B cell (primary cell): ENCODE results near the gene GSPT2. TPM values are rescaled to one million over a fixed set of nuclear protein-coding genes. Genes with fewer than 3 reads are reported as not detected.

Experiments used
- ATAC-seq: fragments of 200-7000 bp; cut with Tn5 transposase; one replicate; pipeline ENCODE4 v1.10.0; 2021; ENCODE audit warnings: low read depth, mild to moderate bottlenecking, moderate number of reproducible peaks, moderate library complexity
- CTCF ChIA-PET: fragments of 350-600 bp; sonication (Branson Sonifier 250); formaldehyde crosslinking; loops from one replicate; lab custom pipeline; 2021; ENCODE audit warnings: antibody characterized with exemption, inconsistent platforms; lab: Charles Lee
- POLR2A ChIA-PET: fragments of 350-600 bp; sonication (Branson Sonifier 250); formaldehyde crosslinking; loops from one replicate; lab custom pipeline; 2021; ENCODE audit warnings: antibody characterized with exemption; lab: Charles Lee
- DNase-seq: peaks from one replicate; pipeline ENCODE4 v3.0.0; 2013
- H2AFZ ChIP-seq: 2 replicates; pipeline ENCODE4 v1.6.1; 2012; ENCODE audit warnings: mild to moderate bottlenecking, low read depth, low read length; ENCODE audit not compliant: insufficient read depth, poor library complexity, severe bottlenecking
- H3K27ac ChIP-seq, 2 donors: 1 replicate in 1 of 2; 2 replicates in 1 of 2; pipeline ENCODE4 v1.5.1; 2012 to 2013; ENCODE audit warnings: low read length in 2 of 2, mild to moderate bottlenecking in 2 of 2, moderate library complexity in 1 of 2
- H3K27me3 ChIP-seq, 4 experiments: fragments of 200-600 bp in 1 of 4; sonication (generic) in 1 of 4; replicated peaks in 1 of 4; 1 replicate in 2 of 4; 2 replicates in 2 of 4; pipeline versions ENCODE4 v1.6.1 to v1.7.0; 2013 to 2016; ENCODE audit warnings: low read length in 3 of 4, mild to moderate bottlenecking in 2 of 4, mixed read lengths in 1 of 4, moderate library complexity in 1 of 4; ENCODE audit not compliant: insufficient read depth in 4 of 4, control insufficient read depth in 3 of 4; ENCODE audit errors: control extremely low read depth in 1 of 4
- H3K36me3 ChIP-seq, 2 experiments: replicated peaks in 1 of 2; 1 replicate in 1 of 2; 2 replicates in 1 of 2; pipeline versions ENCODE4 v1.6.1 to v1.7.1; 2013; ENCODE audit warnings: low read length in 1 of 2; ENCODE audit not compliant: insufficient read depth in 2 of 2, control insufficient read depth in 1 of 2; ENCODE audit errors: control extremely low read depth in 1 of 2, extremely low read depth in 1 of 2
- H3K4me1 ChIP-seq, 2 donors: fragments of 200-600 bp in 1 of 2; sonication (generic) in 1 of 2; 1 replicate in 1 of 2; 2 replicates in 1 of 2; pipeline versions ENCODE4 v1.5.1 to v1.6.1; 2013 to 2017; ENCODE audit warnings: low read length in 2 of 2; ENCODE audit not compliant: control insufficient read depth in 2 of 2, insufficient read depth in 2 of 2
- H3K4me2 ChIP-seq: replicated peaks from 2 replicates; pipeline ENCODE3; 2012; ENCODE audit warnings: mild to moderate bottlenecking, low read depth, low read length; ENCODE audit not compliant: poor library complexity, severe bottlenecking
- H3K4me3 ChIP-seq, 5 experiments: fragments of 200-600 bp in 1 of 5; sonication (generic) in 1 of 5; 1 replicate in 3 of 5; 2 replicates in 2 of 5; pipeline versions ENCODE4 v1.5.1 to v1.7.0; 2011 to 2016; ENCODE audit warnings: low read length in 4 of 5, mild to moderate bottlenecking in 4 of 5, low read depth in 2 of 5, control low read depth in 1 of 5, moderate library complexity in 1 of 5; ENCODE audit not compliant: insufficient read depth in 1 of 5; ENCODE audit errors: control extremely low read depth in 1 of 5, extremely low read depth in 1 of 5
- H3K79me2 ChIP-seq: fragments of 200-600 bp; sonication (generic); one replicate; pipeline ENCODE4 v1.6.0; 2016; ENCODE audit warnings: low read length; ENCODE audit not compliant: control insufficient read depth, insufficient read depth
- H3K9ac ChIP-seq: fragments of 200-600 bp; sonication (generic); 2 replicates; pipeline ENCODE4 v1.6.1; 2017; ENCODE audit warnings: mild to moderate bottlenecking, low read length, moderate library complexity
- H3K9me3 ChIP-seq, 3 donors: one replicate each; pipeline versions ENCODE4 v1.6.1 to v1.7.1; 2013; ENCODE audit warnings: low read length in 2 of 3; ENCODE audit not compliant: control insufficient read depth in 2 of 3, insufficient read depth in 1 of 3; ENCODE audit errors: control extremely low read depth in 1 of 3
- H4K20me1 ChIP-seq: 2 replicates; pipeline ENCODE4 v1.6.0; 2012; ENCODE audit warnings: mild to moderate bottlenecking, low read length; ENCODE audit not compliant: insufficient read depth, control insufficient read depth, poor library complexity, severe bottlenecking
- H3K27ac Mint-ChIP-seq: one replicate; pipeline ENCODE4 v1.8.0; 2021; ENCODE audit warnings: mixed read lengths
- H3K27me3 Mint-ChIP-seq: one replicate; pipeline ENCODE4 v1.8.0; 2021; ENCODE audit warnings: mixed read lengths
- H3K4me1 Mint-ChIP-seq: one replicate; pipeline ENCODE4 v1.8.0; 2021; ENCODE audit warnings: mixed read lengths
- H3K4me3 Mint-ChIP-seq: one replicate; pipeline ENCODE4 v1.8.0; 2021; ENCODE audit warnings: mixed read lengths
- H3K9me3 Mint-ChIP-seq: one replicate; pipeline ENCODE4 v1.8.0; 2022; ENCODE audit warnings: mixed read lengths; ENCODE audit not compliant: insufficient read depth
- EZH2 ChIP-seq: IDR thresholded peaks from 2 replicates; pipeline ENCODE4 v1.6.1; 2012; ENCODE audit warnings: borderline replicate concordance, low read depth, mild to moderate bottlenecking, moderate library complexity, low read length; ENCODE audit not compliant: insufficient read depth, poor library complexity, severe bottlenecking
- WGBS: methylation state at CpG from one replicate; pipeline ENCODE4 v1.1.5; 2013; ENCODE audit warnings: missing lambda C conversion rate; ENCODE audit not compliant: insufficient coverage; 5-methylcytosine and 5-hydroxymethylcytosine counted together
- intact Hi-C: fragments of 100-400 bp; cut with micrococcal nuclease; formaldehyde crosslinking; loops from one replicate; pipeline ENCODE4 v1.10.0; 2022
- polyA plus RNA-seq: library from polyadenylated mRNA; depleted of rRNA; stranded (reverse); fragments of >200 nt; gene quantifications from 2 replicates; pipeline ENCODE4 v1.2.3, GENCODE V29; 2012
- total RNA-seq, 2 donors: library from RNA; stranded (reverse); fragments of 120-200 nt in 1 of 2; gene quantifications; 1 replicate in 1 of 2; 2 replicates in 1 of 2; pipeline versions ENCODE4 v1.2.3 to v1.2.4, GENCODE V29; 2013 to 2022
- TF ChIP-seq, protein P1 (sequence below): fragments of 200-600 bp; IDR thresholded peaks from one replicate; pipeline ENCODE4 v1.8.0; 2022; ENCODE audit warnings: antibody characterized with exemption, mild to moderate bottlenecking

Gene GSPT2
- total and polyA plus RNA-seq, 2 donors (not counting 1 experiment from before 2014, with no cell fraction given), result 3.0 to 14.5 TPM

DNA sequence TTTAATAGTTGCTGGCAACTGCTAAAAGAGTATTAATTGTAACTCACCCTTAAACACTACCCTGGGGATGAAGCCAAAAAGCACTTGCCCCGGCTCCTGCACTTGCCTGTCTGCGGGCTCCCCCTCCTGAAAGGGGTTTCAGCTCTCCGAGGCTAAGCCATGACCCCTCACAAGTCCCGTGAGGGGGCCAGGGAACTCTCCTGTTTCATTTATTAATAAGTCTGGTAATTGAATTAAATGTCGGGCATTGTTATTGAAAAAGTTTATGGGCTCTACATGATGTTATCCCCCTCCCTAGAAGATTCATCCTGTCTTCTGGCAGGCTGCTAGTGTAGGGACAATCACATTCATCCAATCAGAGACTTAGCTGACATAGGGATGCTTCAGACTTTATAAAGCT is 23.3 kb downstream of the GSPT2 start:
- intact Hi-C loops, result no loop called here
- Histone ChIP-seq H3K27ac (no peak overlapping the region), H3K36me3 (no peaks in the 10 kb centered on the region), H2AFZ (no peak overlapping the region), H3K4me3 (no peak overlapping the region), H3K27me3 (peaks cover 0 to 3% (median 0%) of the 10 kb centered on the region in 4 experiments), H3K9me3 (no peaks in the 10 kb centered on the region), H3K4me2 (no peak overlapping the region), H3K4me1 (no peaks in the 10 kb centered on the region), H4K20me1 (no peaks in the 10 kb centered on the region), H3K9ac (no peak overlapping the region), H3K79me2 (no peaks in the 10 kb centered on the region)
- H3K27ac Mint-ChIP-seq, result no peak overlapping the region
- WGBS, result no CpG with 5 or more reads among the region's 5 CpGs
- ATAC-seq (no peak), DNase-seq (no peak)
- POLR2A ChIA-PET, result no interaction called here
- no peak for TF ChIP-seq EZH2
- TF ChIP-seq, protein P1, sequence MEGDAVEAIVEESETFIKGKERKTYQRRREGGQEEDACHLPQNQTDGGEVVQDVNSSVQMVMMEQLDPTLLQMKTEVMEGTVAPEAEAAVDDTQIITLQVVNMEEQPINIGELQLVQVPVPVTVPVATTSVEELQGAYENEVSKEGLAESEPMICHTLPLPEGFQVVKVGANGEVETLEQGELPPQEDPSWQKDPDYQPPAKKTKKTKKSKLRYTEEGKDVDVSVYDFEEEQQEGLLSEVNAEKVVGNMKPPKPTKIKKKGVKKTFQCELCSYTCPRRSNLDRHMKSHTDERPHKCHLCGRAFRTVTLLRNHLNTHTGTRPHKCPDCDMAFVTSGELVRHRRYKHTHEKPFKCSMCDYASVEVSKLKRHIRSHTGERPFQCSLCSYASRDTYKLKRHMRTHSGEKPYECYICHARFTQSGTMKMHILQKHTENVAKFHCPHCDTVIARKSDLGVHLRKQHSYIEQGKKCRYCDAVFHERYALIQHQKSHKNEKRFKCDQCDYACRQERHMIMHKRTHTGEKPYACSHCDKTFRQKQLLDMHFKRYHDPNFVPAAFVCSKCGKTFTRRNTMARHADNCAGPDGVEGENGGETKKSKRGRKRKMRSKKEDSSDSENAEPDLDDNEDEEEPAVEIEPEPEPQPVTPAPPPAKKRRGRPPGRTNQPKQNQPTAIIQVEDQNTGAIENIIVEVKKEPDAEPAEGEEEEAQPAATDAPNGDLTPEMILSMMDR, result no peak
- no peaks in the 10 kb centered on the region for H3K4me1 Mint-ChIP-seq
- no peaks in the 10 kb centered on the region for H3K27me3 Mint-ChIP-seq
- no peak overlapping the region for H3K4me3 Mint-ChIP-seq
- CTCF ChIA-PET, result no interaction called here
- H3K9me3 Mint-ChIP-seq, result no peaks in the 10 kb centered on the region

- H3K9me3 ChIP-seq, result no peaks in the 10 kb centered on the region
- TF ChIP-seq, protein P1, result no peak
- TF ChIP-seq EZH2, result no peak
- H3K4me1 Mint-ChIP-seq, result no peaks in the 10 kb centered on the region
- no peak overlapping the region for H3K4me3 ChIP-seq
- POLR2A ChIA-PET, result no interaction called here
- no peaks in the 10 kb centered on the region for H3K36me3 ChIP-seq
- no peaks in the 10 kb centered on the region for H3K9me3 Mint-ChIP-seq
- H3K9ac ChIP-seq, result no peak overlapping the region
- ATAC-seq (no peak), DNase-seq (no peak)
- H3K27ac Mint-ChIP-seq, result no peak overlapping the region
- H3K4me3 Mint-ChIP-seq, result no peak overlapping the region
- WGBS, result no CpG with 5 or more reads among the region's 3 CpGs
- H3K27ac ChIP-seq, result no peak overlapping the region
- H4K20me1 ChIP-seq, result no peaks in the 10 kb centered on the region
- H3K79me2 ChIP-seq, result no peaks in the 10 kb centered on the region
- H3K27me3 Mint-ChIP-seq, result peaks cover 4% of the 10 kb centered on the region
- CTCF ChIA-PET, result no interaction called here
- H3K27me3 ChIP-seq, result no peaks in the 10 kb centered on the region
- intact Hi-C loops, result no loop called here
- no peaks in the 10 kb centered on the region for H3K4me1 ChIP-seq
- no peak overlapping the region for H2AFZ ChIP-seq
- H3K4me2 ChIP-seq, result no peak overlapping the region
Observed at GRCh38 chrX:51776851-51777250, 33.6 kb downstream of the GSPT2 start.
